Measurements from ENCODE around the gene ZC3HAV1L.

The ZC3HAV1L gene

DNA sequence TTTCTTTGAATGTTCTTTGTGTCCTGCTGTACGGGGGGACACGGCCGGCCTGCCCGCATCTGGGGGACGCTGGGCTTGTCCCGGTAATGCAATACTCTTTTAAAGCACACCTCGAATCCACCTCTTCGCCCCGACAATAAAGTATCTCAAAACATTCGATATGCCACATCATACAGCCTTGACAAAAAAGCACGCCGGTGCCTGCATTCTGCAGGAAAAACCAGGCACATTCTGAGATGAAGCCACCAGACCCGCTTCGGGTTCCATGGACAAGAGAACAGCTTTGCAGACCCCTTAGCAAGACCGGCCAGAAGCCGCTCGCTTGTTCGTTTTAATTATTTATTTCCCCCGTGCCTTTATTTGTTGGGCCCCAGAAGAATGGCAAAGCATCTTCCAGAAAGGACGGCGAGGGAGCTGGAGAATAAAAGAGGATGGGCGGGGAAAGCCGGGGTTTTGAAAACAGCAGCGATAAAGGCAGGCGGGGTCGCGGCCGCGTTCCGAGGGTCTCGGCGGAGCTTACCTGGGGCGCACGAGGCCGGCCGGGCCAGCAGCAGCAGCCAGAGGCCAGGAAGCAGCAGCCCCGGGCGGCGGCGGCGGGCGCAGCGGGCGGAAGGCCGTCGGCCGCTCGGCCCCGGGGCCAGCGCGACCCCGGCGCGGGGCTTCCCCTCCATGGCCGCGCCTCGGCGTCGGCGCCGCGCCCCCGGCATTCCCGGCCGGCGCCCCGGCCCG, 55.1 kb downstream of the ZC3HAV1L start:
- Histone ChIP-seq H3K79me2 (ENCODE audit: insufficient read depth, low read length) (no peaks in the 10 kb centered on the region), H3K4me3 (ENCODE audit: low read depth in 1 of 2, low read length in 2 of 2) (peak overlapping the region; percentile 35 to 62; a peak in 3 of 4 replicates)

DNA sequence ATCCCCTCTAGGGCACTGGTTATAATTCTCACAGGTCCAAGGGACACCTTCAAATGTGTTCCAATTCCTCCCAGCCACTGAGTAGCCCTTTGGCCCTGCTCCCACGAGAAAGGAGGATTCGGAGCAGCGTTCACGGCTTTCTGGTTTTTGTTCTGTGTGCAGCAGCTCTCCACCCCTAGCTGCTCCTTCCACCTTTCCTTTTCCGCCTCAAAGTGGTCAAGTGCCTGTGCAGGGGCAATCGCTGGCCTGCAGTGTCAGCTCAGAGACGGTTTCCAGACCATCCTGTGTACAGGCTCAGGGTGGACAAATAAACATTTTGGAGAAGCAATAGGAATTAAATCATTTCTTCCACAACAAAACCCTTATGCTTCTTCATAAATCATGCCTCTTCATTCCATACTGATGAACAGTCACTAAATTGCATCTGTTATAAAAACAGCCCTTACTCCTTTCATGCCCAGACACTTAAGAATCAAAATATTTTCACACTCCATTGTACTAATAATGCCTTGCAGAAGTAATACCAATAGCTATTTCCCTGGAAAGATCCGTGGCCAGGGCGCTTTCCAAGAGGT, 55.8 kb downstream of the ZC3HAV1L start:
- DNase-seq, result no peak

More for the DNA sequence above, 55.1 kb downstream of the ZC3HAV1L start:
- Histone ChIP-seq H3K9ac (ENCODE audit: low read depth, low read length) (peak overlapping the region; percentile 60), H3K27me3 (ENCODE audit: insufficient read depth, low read length, poor library complexity) (peaks cover 16% of the 10 kb centered on the region), H3K4me1 (ENCODE audit: insufficient read depth, low read length) (peaks cover 18% of the 10 kb centered on the region), H3K4me2 (ENCODE audit: insufficient read depth, low read length) (peak overlapping the region; percentile 89), H2AFZ (ENCODE audit: low read depth, low read length) (peak overlapping the region; percentile 79), H4K20me1 (ENCODE audit: insufficient read depth, low read length) (no peaks in the 10 kb centered on the region), H3K9me3 (ENCODE audit: insufficient read depth, low read length, severe bottlenecking) (no peaks in the 10 kb centered on the region), H3K27ac (ENCODE audit: low read length) (no peak overlapping the region; the same call in 1 of the 2 replicates), H3K36me3 (ENCODE audit: insufficient read depth, low read length) (no peaks in the 10 kb centered on the region)
- ATAC-seq (ENCODE audit: insufficient read depth, low read depth) (peak; percentile 4; the same call in 2 of the 3 replicates), DNase-seq (peak; percentile 35)
- TF ChIP-seq, protein P1, sequence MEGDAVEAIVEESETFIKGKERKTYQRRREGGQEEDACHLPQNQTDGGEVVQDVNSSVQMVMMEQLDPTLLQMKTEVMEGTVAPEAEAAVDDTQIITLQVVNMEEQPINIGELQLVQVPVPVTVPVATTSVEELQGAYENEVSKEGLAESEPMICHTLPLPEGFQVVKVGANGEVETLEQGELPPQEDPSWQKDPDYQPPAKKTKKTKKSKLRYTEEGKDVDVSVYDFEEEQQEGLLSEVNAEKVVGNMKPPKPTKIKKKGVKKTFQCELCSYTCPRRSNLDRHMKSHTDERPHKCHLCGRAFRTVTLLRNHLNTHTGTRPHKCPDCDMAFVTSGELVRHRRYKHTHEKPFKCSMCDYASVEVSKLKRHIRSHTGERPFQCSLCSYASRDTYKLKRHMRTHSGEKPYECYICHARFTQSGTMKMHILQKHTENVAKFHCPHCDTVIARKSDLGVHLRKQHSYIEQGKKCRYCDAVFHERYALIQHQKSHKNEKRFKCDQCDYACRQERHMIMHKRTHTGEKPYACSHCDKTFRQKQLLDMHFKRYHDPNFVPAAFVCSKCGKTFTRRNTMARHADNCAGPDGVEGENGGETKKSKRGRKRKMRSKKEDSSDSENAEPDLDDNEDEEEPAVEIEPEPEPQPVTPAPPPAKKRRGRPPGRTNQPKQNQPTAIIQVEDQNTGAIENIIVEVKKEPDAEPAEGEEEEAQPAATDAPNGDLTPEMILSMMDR (IDR thresholded peaks at IDR 0.05; ENCODE audit: borderline replicate concordance, extremely low read depth, low read length, poor library complexity, severe bottlenecking), result no peak
- TF ChIP-seq EZH2 (IDR thresholded peaks at IDR 0.05; ENCODE audit: borderline replicate concordance, low read depth, low read length, severe bottlenecking), result peak; percentile 98

DNA sequence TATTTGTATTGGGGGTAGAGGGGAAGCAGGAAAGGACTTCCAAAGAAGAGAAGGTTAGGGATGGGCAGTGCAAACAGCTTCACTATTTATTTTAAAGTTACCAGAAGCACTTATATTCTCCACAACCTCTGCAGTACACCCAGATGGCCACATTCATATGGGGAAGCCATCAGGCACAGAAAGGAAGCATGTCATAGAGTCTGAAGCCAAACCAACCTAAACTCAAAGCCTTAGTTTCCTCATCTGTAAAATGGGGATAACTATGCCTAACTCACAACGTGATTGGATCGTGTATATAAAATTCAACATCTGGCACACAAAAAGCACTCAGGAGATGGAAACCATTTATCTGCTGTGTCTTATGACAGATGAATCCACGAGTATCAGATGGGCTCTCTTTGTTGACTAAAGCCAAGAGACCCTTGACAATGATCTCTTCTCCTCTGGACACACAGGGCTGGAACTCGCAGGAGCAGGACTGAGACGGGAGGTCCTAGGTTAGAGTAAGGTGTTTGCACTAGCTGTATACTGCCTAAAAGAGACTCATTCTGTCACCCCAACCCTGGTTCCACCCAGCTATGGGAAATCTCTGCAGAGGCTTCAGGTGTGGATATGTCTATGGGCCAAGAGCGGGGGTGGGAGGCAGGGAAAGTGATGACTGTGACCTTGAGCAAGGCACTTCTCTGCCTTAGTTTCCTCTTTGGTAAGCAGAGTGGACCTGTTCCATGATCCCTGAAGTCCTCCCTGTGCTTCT, 56.4 kb downstream of the ZC3HAV1L start:
- Histone ChIP-seq H3K27me3 (ENCODE audit: insufficient read depth, low read length, poor library complexity) (peaks cover 16% of the 10 kb centered on the region), H3K4me1 (ENCODE audit: insufficient read depth, low read length) (peaks cover 18% of the 10 kb centered on the region), H3K9ac (ENCODE audit: low read depth, low read length) (no peak overlapping the region), H3K4me3 (ENCODE audit: low read depth in 1 of 2, low read length in 2 of 2) (peak overlapping the region in 1 of 2 experiments; percentile 62; a peak in 1 of 4 replicates), H3K79me2 (ENCODE audit: insufficient read depth, low read length) (no peaks in the 10 kb centered on the region), H3K4me2 (ENCODE audit: insufficient read depth, low read length) (peak overlapping the region; percentile 89), H4K20me1 (ENCODE audit: insufficient read depth, low read length) (no peaks in the 10 kb centered on the region), H3K36me3 (ENCODE audit: insufficient read depth, low read length) (no peaks in the 10 kb centered on the region), H3K9me3 (ENCODE audit: insufficient read depth, low read length, severe bottlenecking) (no peaks in the 10 kb centered on the region), H2AFZ (ENCODE audit: low read depth, low read length) (no peak overlapping the region), H3K27ac (ENCODE audit: low read length) (no peak overlapping the region)
- no peak for DNase-seq
- no peak for TF ChIP-seq EZH2 (IDR thresholded peaks at IDR 0.05; ENCODE audit: borderline replicate concordance, low read depth, low read length, severe bottlenecking)
- TF ChIP-seq, protein P1 (IDR thresholded peaks at IDR 0.05; ENCODE audit: borderline replicate concordance, extremely low read depth, low read length, poor library complexity, severe bottlenecking), result peak; percentile 39
- ATAC-seq (ENCODE audit: insufficient read depth, low read depth), result peak; percentile 67

More for the DNA sequence above, 55.8 kb downstream of the ZC3HAV1L start:
- H3K27ac ChIP-seq (ENCODE audit: low read length), result no peak overlapping the region
- peak overlapping the region; percentile 89 for H3K4me2 ChIP-seq (ENCODE audit: insufficient read depth, low read length)
- ATAC-seq (ENCODE audit: insufficient read depth, low read depth), result no peak
- H3K4me1 ChIP-seq (ENCODE audit: insufficient read depth, low read length), result peaks cover 18% of the 10 kb centered on the region
- H3K9me3 ChIP-seq (ENCODE audit: insufficient read depth, low read length, severe bottlenecking), result no peaks in the 10 kb centered on the region
- H3K27me3 ChIP-seq (ENCODE audit: insufficient read depth, low read length, poor library complexity), result peaks cover 16% of the 10 kb centered on the region
- H3K4me3 ChIP-seq (ENCODE audit: low read depth in 1 of 2, low read length in 2 of 2), result peak overlapping the region; percentile 35 to 62; a peak in 3 of 4 replicates
- H3K79me2 ChIP-seq (ENCODE audit: insufficient read depth, low read length), result no peaks in the 10 kb centered on the region
- H3K36me3 ChIP-seq (ENCODE audit: insufficient read depth, low read length), result no peaks in the 10 kb centered on the region
- TF ChIP-seq, protein P1 (IDR thresholded peaks at IDR 0.05; ENCODE audit: borderline replicate concordance, extremely low read depth, low read length, poor library complexity, severe bottlenecking), result no peak
- no peak for TF ChIP-seq EZH2 (IDR thresholded peaks at IDR 0.05; ENCODE audit: borderline replicate concordance, low read depth, low read length, severe bottlenecking)
- peak overlapping the region; percentile 79 for H2AFZ ChIP-seq (ENCODE audit: low read depth, low read length)
- H4K20me1 ChIP-seq (ENCODE audit: insufficient read depth, low read length), result no peaks in the 10 kb centered on the region
- H3K9ac ChIP-seq (ENCODE audit: low read depth, low read length), result peak overlapping the region; percentile 60
